HG03460 (cell line): ENCODE data around the gene DAGLB.
"Not testable (repeated sequence)": the region's sequence is repeated elsewhere in the genome, so short reads cannot be mapped to it uniquely, and the experiment has no call there.

Source experiments
- ATAC-seq: cut with Tn5 transposase; IDR thresholded peaks from one replicate; pipeline ENCODE4 v1.9.1; 2021; ENCODE audit not compliant: unreplicated experiment

The DAGLB gene

DNA sequence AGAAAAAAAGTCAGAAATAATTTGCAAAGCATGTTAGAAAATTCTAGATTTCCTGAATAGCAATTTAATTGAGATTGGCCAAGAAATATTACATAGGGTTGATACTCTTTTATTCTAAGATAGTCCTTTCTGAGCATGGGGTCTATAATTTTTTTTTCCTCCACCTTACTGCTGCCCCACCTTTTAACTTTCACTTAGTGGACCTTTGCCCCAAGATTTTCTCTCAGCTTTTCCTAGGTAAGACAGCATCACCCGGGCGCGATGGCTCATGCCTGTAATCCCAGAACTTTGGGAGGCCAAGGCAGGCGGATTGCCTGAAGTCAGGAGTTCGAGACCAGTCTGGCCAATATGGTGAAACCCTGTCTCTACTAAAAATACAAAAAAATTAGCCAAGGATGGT lies 69.2 kb downstream of the DAGLB start:
- not testable (repeated sequence) for ATAC-seq

DNA sequence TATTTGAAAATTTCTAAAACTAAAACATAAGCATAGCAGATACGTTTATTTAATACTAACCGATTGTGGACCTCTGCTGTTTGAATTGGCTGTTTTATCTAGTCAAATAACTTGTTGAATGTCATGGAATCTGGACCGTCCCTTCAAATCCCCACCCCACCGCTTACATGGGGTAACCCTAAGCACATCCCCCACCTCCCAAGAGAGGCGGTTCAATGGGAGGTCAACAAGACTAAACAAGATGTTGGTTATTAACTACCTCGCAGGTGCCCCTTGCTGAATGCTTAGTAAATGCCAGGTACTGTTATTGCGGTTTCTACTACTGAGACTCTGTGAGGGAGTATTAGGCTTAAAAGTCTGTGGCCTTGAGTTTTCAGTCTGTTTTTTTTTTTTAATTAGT lies 70.9 kb downstream of the DAGLB start:
- ATAC-seq = no peak

DNA sequence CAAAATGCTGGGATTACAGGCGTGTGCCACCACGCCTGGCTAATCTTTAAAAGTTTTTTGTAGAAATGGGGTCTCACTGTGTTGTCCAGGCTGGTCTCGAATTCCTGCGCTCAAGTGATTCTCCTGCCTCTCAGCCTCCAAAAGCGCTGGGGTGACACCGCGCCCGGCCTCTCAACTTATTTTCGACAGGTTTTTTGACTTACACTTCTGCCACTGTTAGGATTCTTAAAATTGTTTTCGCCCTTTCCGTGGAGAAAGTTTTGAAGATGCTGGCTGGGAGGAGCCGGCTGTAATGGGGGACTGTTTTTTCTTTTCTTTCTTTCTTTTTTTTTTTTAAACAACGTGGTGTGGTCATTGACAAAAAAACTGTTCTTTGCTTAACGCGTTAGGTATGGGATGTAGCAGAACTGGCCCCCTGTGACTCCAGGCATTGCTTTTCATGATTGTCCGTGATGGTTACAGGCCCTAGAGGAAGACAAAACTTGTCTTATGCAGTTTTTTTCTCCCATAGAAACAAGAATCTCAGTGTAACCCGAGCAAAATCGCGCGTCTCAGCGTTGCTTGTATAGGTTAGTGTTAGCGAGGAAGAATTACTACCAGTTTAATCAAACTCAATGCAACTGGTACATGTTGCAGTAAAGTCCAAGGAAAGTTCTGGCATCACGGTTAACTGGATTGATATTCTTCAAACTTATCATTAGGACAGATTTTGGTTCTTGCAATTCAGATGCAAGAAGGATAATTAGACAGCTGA lies 72.2 kb downstream of the DAGLB start:
- ATAC-seq = no peak

DNA sequence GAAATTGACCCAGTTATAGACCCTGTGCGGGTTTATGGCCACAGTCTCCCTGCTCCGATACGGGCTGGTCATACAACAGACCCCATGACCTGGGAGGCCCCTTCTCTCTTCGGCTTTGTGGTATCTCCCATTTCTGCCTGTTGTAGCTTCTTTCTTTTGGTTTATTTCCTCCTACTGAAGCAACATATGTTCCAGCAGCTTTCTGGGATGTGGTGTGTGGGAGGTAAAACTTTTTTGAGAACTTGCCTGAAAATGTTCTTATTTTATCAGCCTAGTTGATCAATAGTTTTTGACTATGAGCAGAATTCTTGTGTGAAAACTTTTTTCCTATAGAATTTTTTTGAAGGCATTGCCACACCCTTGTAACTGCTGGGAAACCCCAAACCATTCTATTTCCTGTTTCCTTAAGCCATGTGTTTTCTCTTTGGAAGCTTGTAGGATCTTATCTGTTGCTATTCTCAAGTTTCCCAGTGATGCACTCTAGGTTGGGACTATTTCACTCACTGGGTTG lies 80.0 kb downstream of the DAGLB start:
- no peak for ATAC-seq

DNA sequence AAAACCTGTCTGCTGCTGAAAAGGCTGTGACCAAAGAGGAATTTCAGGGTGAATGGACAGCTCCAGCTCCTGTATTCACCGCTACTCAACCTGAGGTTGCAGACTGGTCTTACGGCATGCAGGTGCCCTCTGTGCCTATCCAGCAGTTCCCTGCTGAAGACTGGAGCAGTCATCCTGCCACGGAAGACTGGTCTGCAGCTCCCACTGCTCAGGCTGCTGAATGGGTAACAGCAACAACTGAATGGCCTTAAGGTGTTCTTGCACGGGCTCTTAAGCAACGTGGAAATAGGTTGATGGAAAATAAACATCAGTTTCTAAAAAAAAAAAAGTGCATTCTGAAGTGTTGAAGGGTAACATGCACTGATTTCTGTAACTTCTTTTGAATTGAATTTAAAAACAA lies 82.3 kb downstream of the DAGLB start:
- ATAC-seq = no peak

DNA sequence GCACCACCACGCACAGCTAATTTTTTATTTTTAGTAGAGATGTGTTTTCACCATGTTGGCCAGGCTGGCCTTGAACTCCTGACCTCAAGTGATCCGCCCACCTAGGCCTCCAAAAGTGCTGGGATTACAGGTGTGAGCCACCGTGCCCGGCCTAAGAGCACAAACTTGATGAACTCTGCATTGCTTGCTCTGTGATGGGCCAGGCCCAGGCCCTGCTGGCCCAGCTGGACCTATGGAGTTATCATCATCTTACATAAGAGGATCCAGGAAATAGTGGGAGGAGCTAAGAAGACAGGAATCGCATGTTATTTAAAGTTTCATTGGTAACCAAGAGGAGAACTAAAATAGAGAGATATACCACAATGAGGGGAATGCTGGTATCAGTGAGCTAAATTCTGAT lies 86.9 kb downstream of the DAGLB start:
- no peak for ATAC-seq

DNA sequence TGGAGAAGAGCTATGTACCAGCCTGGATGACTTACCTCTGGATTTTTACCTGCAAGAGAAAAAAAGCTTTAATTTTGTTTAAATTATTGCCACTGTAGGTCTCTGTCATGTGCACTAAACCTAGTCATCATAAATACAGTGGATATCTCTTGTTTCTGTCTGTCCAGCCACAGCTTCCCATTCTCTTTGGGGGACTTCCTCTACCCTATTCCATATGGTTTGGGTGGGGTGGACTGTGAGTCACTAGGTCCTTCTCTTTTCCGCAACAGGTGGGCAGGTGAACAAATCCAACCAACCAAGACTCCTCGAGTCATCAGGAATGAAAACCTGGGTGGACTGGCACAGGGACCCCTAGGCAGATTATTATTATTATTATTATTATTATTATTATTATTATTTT lies 88.0 kb downstream of the DAGLB start:
- ATAC-seq = no peak
